ENCODE measurements around the gene WDR90. TPM values are rescaled to one million over a fixed set of nuclear protein-coding genes. Genes with fewer than 3 reads are reported as not detected.

WDR90 gene
- total and polyA plus RNA-seq, 2 experiments from 2014 or later, result 25.9 to 42.2 TPM

DNA sequence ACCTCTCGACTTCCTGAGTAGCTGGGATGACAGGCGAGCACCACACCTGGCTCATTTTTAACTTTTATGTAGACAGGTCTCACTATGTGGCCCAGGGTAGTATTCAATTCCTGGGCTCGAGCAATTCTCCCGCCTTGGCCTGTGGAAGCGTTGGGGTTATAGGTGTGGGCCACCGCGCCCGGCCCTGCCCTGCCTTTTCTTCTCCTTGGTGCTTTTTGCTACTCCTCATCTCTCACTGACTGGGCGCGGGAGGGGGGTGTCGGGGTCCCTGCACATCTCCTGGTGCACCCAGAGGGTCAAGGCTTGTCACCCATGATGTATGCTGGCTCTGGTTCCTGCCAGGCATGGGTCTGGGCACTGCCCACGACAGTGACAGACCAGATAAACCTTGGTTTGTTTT is 4.6 kb upstream of the WDR90 start:
- TF ChIP-seq EZH2phosphoT487 (IDR thresholded peaks at IDR 0.05; ENCODE audit: unreplicated experiment), result no peak
- TF ChIP-seq EZH2 (IDR thresholded peaks at IDR 0.05; ENCODE audit: low read depth, unreplicated experiment), result no peak
- TF ChIP-seq, protein P1, sequence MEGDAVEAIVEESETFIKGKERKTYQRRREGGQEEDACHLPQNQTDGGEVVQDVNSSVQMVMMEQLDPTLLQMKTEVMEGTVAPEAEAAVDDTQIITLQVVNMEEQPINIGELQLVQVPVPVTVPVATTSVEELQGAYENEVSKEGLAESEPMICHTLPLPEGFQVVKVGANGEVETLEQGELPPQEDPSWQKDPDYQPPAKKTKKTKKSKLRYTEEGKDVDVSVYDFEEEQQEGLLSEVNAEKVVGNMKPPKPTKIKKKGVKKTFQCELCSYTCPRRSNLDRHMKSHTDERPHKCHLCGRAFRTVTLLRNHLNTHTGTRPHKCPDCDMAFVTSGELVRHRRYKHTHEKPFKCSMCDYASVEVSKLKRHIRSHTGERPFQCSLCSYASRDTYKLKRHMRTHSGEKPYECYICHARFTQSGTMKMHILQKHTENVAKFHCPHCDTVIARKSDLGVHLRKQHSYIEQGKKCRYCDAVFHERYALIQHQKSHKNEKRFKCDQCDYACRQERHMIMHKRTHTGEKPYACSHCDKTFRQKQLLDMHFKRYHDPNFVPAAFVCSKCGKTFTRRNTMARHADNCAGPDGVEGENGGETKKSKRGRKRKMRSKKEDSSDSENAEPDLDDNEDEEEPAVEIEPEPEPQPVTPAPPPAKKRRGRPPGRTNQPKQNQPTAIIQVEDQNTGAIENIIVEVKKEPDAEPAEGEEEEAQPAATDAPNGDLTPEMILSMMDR (conservative IDR thresholded peaks at IDR 0.05; ENCODE audit: low read depth in 2 of 2), result no peak
- TF ChIP-seq JUNB (IDR thresholded peaks at IDR 0.05; ENCODE audit: unreplicated experiment), result no peak
- TF ChIP-seq CREB1 (CRISPR knock-in tag; IDR thresholded peaks at IDR 0.05; ENCODE audit: low read depth), result no peak
- TF ChIP-seq STAT1 (IDR thresholded peaks at IDR 0.05; ENCODE audit: unreplicated experiment), result no peak
- TF ChIP-seq, protein P2, sequence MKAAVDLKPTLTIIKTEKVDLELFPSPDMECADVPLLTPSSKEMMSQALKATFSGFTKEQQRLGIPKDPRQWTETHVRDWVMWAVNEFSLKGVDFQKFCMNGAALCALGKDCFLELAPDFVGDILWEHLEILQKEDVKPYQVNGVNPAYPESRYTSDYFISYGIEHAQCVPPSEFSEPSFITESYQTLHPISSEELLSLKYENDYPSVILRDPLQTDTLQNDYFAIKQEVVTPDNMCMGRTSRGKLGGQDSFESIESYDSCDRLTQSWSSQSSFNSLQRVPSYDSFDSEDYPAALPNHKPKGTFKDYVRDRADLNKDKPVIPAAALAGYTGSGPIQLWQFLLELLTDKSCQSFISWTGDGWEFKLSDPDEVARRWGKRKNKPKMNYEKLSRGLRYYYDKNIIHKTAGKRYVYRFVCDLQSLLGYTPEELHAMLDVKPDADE (IDR thresholded peaks at IDR 0.05), result no peak
- TF ChIP-seq POLR2AphosphoS5 (IDR thresholded peaks at IDR 0.05; ENCODE audit: low read depth), result no peak
- TF ChIP-seq, protein P3, sequence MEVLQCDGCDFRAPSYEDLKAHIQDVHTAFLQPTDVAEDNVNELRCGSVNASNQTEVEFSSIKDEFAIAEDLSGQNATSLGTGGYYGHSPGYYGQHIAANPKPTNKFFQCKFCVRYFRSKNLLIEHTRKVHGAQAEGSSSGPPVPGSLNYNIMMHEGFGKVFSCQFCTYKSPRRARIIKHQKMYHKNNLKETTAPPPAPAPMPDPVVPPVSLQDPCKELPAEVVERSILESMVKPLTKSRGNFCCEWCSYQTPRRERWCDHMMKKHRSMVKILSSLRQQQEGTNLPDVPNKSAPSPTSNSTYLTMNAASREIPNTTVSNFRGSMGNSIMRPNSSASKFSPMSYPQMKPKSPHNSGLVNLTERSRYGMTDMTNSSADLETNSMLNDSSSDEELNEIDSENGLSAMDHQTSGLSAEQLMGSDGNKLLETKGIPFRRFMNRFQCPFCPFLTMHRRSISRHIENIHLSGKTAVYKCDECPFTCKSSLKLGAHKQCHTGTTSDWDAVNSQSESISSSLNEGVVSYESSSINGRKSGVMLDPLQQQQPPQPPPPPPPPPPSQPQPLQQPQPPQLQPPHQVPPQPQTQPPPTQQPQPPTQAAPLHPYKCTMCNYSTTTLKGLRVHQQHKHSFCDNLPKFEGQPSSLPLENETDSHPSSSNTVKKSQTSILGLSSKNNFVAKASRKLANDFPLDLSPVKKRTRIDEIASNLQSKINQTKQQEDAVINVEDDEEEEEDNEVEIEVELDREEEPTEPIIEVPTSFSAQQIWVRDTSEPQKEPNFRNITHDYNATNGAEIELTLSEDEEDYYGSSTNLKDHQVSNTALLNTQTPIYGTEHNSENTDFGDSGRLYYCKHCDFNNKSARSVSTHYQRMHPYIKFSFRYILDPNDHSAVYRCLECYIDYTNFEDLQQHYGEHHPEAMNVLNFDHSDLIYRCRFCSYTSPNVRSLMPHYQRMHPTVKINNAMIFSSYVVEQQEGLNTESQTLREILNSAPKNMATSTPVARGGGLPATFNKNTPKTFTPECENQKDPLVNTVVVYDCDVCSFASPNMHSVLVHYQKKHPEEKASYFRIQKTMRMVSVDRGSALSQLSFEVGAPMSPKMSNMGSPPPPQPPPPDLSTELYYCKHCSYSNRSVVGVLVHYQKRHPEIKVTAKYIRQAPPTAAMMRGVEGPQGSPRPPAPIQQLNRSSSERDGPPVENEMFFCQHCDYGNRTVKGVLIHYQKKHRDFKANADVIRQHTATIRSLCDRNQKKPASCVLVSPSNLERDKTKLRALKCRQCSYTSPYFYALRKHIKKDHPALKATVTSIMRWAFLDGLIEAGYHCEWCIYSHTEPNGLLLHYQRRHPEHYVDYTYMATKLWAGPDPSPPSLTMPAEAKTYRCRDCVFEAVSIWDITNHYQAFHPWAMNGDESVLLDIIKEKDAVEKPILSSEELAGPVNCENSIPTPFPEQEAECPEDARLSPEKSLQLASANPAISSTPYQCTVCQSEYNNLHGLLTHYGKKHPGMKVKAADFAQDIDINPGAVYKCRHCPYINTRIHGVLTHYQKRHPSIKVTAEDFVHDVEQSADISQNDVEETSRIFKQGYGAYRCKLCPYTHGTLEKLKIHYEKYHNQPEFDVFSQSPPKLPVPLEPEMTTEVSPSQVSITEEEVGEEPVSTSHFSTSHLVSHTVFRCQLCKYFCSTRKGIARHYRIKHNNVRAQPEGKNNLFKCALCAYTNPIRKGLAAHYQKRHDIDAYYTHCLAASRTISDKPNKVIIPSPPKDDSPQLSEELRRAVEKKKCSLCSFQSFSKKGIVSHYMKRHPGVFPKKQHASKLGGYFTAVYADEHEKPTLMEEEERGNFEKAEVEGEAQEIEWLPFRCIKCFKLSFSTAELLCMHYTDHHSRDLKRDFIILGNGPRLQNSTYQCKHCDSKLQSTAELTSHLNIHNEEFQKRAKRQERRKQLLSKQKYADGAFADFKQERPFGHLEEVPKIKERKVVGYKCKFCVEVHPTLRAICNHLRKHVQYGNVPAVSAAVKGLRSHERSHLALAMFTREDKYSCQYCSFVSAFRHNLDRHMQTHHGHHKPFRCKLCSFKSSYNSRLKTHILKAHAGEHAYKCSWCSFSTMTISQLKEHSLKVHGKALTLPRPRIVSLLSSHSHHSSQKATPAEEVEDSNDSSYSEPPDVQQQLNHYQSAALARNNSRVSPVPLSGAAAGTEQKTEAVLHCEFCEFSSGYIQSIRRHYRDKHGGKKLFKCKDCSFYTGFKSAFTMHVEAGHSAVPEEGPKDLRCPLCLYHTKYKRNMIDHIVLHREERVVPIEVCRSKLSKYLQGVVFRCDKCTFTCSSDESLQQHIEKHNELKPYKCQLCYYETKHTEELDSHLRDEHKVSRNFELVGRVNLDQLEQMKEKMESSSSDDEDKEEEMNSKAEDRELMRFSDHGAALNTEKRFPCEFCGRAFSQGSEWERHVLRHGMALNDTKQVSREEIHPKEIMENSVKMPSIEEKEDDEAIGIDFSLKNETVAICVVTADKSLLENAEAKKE (CRISPR knock-in tag; IDR thresholded peaks at IDR 0.05), result no peak
- H3K27me3 ChIP-seq (ENCODE audit: insufficient read depth), result no peaks in the 10 kb centered on the region
- H2AFZ ChIP-seq, result no peak overlapping the region
- Mint-ChIP-seq H3K9me3 (no peaks in the 10 kb centered on the region), H3K27me3 (ENCODE audit: insufficient read depth, low read depth, poor library complexity) (peaks cover 6% of the 10 kb centered on the region), H3K36me3 (ENCODE audit: low read depth) (no peaks in the 10 kb centered on the region), H3K4me1 (peaks cover 5% of the 10 kb centered on the region; the same call in 2 of the 3 replicates), H3K4me3 (peak overlapping the region; percentile 32; the same call in 1 of the 3 replicates), H3K27ac (no peak overlapping the region)
- no peak overlapping the region for H3K4me2 ChIP-seq
- ATAC-seq (no peak), DNase-seq (ENCODE audit: low spot score) (no peak)
- no peak overlapping the region for H3K27ac ChIP-seq (ENCODE audit: low read depth)
- H3K4me3 ChIP-seq, result no peak overlapping the region
- H3K4me1 ChIP-seq (ENCODE audit: insufficient read depth), result peaks cover 5% of the 10 kb centered on the region; the same call in 1 of the 2 replicates
- no peaks in the 10 kb centered on the region for H3K36me3 ChIP-seq (ENCODE audit: insufficient read depth)
- H3K79me2 ChIP-seq (replicated peaks; ENCODE audit: insufficient read depth), result peaks cover 17% of the 10 kb centered on the region; the same call in 1 of the 2 replicates
- peaks cover 9% of the 10 kb centered on the region; the same call in 1 of the 2 replicates for H3F3A ChIP-seq (replicated peaks; ENCODE audit: low read depth)
- H4K20me1 ChIP-seq (replicated peaks; ENCODE audit: insufficient read depth), result no peaks in the 10 kb centered on the region; the same call in 1 of the 2 replicates
- no peaks in the 10 kb centered on the region for H3K9me2 ChIP-seq (ENCODE audit: insufficient read depth)
